NCI-H128 (cell line): ENCODE results near the gene DNASE1L2.

Experiments
- DNase-seq: peaks from one replicate; lab custom pipeline; 2025; ENCODE audit not compliant: unreplicated experiment; lab: John Stamatoyannopoulos, UW

DNASE1L2 gene

DNA sequence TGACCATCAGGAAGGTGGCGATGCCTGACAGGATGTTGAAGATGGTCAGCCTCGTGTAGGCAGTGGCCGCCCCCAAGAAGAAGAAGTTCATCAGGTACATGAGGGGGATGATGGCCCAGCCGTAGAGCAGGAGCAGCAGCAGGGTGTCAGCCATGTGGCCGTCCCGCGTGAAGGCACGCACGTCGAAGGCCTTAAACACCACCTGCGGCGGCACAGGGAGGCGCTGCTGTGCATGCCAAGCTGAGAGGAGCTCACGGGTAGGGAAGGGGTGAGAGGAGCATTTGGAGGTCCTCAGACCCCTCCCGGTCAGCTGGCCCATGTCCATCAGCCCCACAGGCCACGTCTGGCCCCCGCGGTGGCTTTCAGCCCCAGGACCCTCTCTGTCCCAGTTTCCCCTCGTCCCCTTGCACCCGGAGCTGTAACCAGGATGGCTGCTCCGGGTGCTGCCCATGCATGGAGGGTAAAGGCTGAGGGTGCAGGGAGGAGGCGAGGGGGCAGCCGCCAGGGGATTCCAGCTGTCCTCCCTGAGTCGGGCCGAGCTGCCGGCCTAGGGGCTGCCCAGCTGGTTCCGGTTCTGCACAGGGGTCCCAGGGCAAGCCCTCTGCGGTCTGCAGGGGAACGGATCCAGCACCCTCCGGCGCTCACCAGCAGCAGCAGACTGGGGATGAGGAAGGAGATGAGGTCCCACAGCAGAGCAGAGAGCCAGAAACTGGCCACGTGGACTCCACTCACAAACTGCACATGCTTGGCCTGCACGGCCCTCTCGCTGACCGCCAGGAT lies 48.7 kb downstream of the DNASE1L2 start:
- DNase-seq: no peak

- DNase-seq: no peak
Observed at GRCh38 chr16:2285731-2286191, 49.5 kb downstream of the DNASE1L2 start.

DNA sequence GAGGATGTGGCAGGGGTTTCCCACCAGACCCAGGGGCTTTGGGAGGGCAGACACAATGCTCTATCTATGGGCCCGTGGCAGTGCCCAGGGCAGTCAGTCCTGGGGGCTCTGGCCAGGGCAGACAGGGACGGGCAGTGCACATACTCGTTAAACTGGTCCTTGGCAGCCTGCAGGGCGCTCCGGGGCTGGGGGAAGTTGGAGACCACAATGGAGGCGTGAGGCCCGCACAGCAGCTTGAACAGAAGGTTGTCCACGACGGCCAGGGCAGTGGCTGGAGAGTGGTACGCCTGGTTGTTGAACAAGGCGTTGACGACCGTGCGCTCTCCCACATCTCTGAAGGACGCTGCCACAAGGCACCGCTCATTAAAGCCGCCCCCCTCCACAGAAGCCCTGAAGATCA lies 50.3 kb downstream of the DNASE1L2 start:
- no peak for DNase-seq

- no peak for DNase-seq
Observed at GRCh38 chr16:2287916-2288547, 51.8 kb downstream of the DNASE1L2 start.
